BLaER1 (cell line): ENCODE measurements around the gene STPG3.

Experiments
- H3K27ac ChIP-seq: shearing (Covaris generic); formaldehyde crosslinking; 2 replicates; pipeline ENCODE4 v1.8.1; 2022
- H3K27me3 ChIP-seq: shearing (Covaris generic); formaldehyde crosslinking; 2 replicates; pipeline ENCODE4 v1.8.1; 2022
- H3K36me3 ChIP-seq: shearing (Covaris generic); formaldehyde crosslinking; 2 replicates; pipeline ENCODE4 v1.8.1; 2022
- H3K4me1 ChIP-seq: shearing (Covaris generic); formaldehyde crosslinking; 2 replicates; pipeline ENCODE4 v1.8.1; 2022
- H3K4me2 ChIP-seq: shearing (Covaris generic); formaldehyde crosslinking; 2 replicates; pipeline ENCODE4 v1.8.1; 2022
- H3K4me3 ChIP-seq: shearing (Covaris generic); formaldehyde crosslinking; 2 replicates; pipeline ENCODE4 v1.8.1; 2022
- H3K9ac ChIP-seq: shearing (Covaris generic); formaldehyde crosslinking; 2 replicates; pipeline ENCODE4 v1.8.1; 2022
- H3K9me3 ChIP-seq: shearing (Covaris generic); formaldehyde crosslinking; 2 replicates; pipeline ENCODE4 v1.8.1; 2022
- H4K20me1 ChIP-seq: shearing (Covaris generic); formaldehyde crosslinking; 2 replicates; pipeline ENCODE4 v1.8.1; 2022
- Cebpa-rat ChIP-seq: shearing (Covaris generic); IDR thresholded peaks from 2 replicates; pipeline ENCODE4 v1.8.1; 2022

STPG3 gene

DNA sequence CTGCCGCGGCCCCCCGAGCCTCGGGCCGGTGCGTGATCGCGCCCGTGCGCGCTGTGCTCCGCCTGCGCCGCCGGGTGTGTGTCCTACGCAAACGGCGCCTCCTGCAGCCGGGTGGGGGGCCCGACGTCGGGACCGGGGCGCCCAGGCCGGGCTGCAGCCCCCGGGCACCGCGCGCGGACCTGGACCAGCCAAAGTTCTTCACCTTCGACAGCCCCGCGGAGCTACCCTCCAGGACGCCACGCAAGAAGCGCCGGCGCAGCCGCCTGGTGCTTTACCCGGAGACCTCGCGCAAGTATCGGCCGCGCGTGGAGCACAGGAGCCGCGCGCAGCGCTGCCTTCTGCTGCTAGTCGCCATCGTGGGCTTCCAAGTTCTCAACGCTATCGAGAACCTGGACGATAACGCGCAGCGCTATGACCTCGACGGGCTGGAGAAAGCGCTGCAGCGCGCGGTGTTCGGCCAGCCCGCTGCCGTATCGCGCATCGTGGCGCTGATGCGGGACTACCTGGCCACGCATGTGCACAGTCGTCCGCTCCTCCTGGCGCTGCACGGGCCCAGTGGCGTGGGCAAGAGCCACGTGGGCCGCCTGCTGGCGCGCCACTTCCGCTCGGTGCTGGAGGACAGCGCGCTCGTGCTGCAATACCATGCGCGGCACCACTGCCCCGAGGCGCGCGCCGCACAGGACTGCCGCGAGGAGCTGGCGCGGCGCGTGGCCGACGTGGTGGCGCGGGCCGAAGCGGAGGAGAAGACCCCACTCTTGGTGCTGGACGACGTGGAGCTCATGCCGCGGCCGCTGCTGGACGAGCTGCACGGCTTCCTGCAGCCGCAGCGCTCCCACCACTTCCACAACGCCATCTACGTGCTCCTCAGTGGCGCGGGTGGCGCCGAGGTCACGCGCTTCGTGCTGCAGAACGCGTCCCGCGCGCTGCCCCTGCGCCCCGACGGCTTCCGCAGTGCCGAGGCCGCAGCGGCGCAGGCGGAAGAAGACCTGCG is 27.9 kb downstream of the STPG3 start:
- peak overlapping the region; percentile 11; the same call in 1 of the 2 replicates for H3K4me3 ChIP-seq
- TF ChIP-seq Cebpa-rat = no peak
- peaks cover 5% of the 10 kb centered on the region; the same call in 1 of the 2 replicates for H4K20me1 ChIP-seq
- H3K4me2 ChIP-seq = peak overlapping the region; percentile 92
- no peak overlapping the region for H3K9ac ChIP-seq
- H3K27me3 ChIP-seq = no peaks in the 10 kb centered on the region
- peak overlapping the region; percentile 94 for H3K27ac ChIP-seq
- H3K36me3 ChIP-seq = peaks cover 16% of the 10 kb centered on the region; the same call in 1 of the 2 replicates
- peaks cover 95% of the 10 kb centered on the region for H3K4me1 ChIP-seq
- no peaks in the 10 kb centered on the region for H3K9me3 ChIP-seq

DNA sequence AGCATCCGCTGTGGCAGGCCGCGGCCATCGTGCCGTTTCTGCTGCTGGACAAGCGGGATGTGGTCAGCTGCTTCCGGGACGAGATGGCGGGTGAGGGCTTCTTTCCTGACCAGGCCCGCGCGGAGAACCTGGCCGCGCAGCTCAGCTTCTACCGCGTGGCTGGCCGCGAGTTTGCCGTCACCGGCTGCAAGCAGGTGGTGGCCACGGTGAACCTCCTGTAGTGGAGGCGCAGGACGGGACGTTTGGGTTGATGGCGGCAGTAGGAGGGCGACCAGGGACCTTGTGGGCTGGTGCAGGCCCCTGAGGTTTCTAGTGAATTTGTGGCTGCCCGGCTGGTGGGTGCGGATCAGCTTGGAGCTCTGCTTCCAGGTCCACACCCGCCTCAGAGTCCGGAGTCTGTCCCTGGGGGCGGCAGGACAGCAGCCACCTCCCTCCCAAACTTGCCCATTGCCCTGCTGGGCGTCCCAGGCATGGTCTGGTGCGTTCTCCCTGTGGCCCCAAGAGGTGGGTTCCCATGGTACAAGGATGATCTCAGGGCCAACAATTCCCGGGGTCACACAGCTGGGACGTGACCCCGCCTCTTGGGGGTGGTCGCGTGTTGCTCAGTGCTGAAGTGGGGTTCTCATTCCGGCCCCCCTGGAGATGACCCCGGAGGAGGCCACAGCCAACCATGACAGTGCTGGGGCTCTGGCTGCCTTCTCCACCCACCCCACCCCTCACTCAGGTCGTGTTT is 28.8 kb downstream of the STPG3 start:
- Histone ChIP-seq H3K36me3 (peaks cover 16% of the 10 kb centered on the region; the same call in 1 of the 2 replicates), H3K9me3 (0 out of 2 replicates have a peak, but pooled peaks cover under 1% of the 10 kb centered on the region), H4K20me1 (peaks cover 5% of the 10 kb centered on the region; the same call in 1 of the 2 replicates), H3K4me1 (peaks cover 86% of the 10 kb centered on the region), H3K4me2 (peak overlapping the region; percentile 92), H3K27ac (peak overlapping the region; percentile 65), H3K4me3 (peak overlapping the region; percentile 57; the same call in 1 of the 2 replicates), H3K9ac (0 out of 2 replicates have a peak overlapping the region, but pooled peaks have one; percentile 41), H3K27me3 (no peaks in the 10 kb centered on the region)
- no peak for TF ChIP-seq Cebpa-rat

DNA sequence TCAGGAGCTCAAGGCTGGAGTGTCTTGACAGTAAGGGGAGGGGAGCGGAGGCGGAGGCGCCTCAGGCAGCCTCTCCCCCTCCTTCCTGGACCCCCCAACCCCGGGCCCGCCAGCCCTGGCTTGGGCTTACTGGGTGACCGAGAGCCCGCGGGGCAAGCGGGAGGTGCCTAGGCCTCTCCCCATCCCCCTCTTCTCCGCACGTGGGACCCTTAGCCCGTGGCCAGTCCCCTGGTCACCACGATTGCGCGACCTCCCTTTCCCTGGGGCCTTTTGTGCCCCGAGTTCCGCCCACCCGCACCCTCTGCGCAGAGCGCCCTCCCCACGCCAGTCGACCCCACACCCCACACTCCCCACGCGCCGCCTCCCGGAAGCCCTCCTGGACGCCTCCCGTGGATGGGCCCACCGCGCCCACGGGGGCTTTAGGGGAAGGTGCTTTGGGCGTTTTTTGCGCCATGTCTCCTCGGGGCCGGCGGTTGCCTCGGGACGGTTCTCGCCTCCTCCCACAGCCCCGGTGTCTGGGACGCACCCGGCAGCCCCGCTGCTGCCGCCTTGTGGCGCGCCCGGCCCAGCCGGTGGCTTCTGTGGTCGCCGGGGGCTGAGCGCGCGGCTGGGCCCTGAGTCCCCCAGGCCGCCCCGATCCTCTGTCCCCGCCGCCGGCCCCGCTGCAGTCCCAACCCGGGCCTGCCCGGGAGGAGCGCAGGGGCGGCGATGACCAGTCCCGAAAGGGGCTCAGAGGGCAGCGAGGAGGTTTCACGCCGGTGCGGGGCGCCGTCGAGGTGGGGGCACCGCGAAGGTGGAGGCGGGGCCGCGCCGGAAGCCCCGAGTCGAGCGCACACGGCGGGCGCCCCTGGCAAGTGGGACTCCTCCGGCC is 29.6 kb downstream of the STPG3 start:
- Histone ChIP-seq H3K4me1 (peaks cover 78% of the 10 kb centered on the region), H3K4me2 (peak overlapping the region; percentile 92), H3K27ac (peak overlapping the region; percentile 65), H3K4me3 (peak overlapping the region; percentile 57), H3K9ac (0 out of 2 replicates have a peak overlapping the region, but pooled peaks have one; percentile 41), H4K20me1 (peaks cover 5% of the 10 kb centered on the region; the same call in 1 of the 2 replicates), H3K9me3 (peaks cover 5% of the 10 kb centered on the region; the same call in 1 of the 2 replicates), H3K36me3 (peaks cover 16% of the 10 kb centered on the region; the same call in 1 of the 2 replicates), H3K27me3 (no peaks in the 10 kb centered on the region)
- TF ChIP-seq Cebpa-rat = no peak

DNA sequence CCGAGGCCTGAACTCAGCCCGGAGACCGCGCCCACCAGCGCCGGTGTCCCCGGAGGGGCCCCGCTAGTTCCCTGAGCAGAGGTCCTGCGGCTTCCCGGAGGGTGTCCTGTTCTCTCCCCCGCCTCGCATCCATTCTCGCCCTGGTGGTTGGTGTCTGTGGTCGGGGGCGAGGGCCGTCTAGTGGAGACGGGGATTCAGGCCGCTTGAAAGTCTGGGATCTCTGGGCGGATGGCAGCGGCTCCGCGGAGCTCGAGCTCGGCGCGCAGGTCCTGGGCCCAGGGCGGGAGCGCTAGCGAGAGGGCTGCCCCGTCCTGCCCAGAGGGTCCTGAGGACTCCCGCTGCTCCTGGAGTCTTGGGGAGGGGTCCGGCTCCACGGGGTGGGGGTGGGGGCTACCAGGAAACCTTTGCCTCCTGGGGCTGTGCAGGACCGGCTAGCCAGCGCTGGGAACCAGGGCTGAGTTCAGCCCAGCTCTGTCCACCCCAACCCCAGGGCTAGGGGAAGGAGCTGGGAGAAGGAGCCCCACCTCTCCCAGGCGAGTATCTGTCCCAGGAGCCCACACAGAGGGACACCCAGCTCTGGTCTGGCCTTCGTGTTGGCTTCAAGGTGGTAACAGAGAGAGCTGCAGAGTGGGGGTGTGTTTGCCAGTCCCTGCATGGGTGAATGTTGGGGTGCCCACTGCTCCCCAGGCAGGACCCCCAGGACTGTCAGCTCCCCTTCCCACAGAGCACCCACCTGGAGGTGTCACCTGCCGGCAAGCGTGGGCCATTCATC is 30.4 kb downstream of the STPG3 start:
- no peak for TF ChIP-seq Cebpa-rat
- Histone ChIP-seq H4K20me1 (peaks cover 5% of the 10 kb centered on the region; the same call in 1 of the 2 replicates), H3K27me3 (no peaks in the 10 kb centered on the region), H3K4me1 (peaks cover 75% of the 10 kb centered on the region), H3K9ac (0 out of 2 replicates have a peak overlapping the region, but pooled peaks have one; percentile 41), H3K36me3 (peaks cover 16% of the 10 kb centered on the region; the same call in 1 of the 2 replicates), H3K4me3 (peak overlapping the region; percentile 57), H3K4me2 (peak overlapping the region; percentile 92), H3K9me3 (peaks cover 5% of the 10 kb centered on the region; the same call in 1 of the 2 replicates), H3K27ac (peak overlapping the region; percentile 65)

DNA sequence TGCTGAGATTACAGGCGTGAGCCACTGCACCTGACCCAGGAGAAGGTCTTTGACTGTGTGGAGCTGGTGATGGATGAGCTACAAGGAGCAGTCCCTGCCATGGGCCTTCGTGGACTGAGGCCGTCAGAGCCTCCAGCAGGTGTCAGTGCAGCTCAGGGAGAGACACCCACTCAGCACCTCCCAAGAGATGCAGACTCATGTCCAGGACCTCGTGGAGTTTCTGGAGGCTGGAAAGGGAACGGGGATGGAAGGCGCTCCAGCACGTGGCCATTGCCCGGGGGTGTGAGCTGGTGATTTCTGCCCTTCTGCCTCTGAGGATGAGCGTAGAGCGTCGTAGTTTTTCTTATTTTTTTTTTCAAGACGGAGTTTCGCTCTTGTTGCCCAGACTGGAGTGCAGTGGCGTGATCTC is 35.9 kb downstream of the STPG3 start:
- no peak overlapping the region for H3K27ac ChIP-seq
- H4K20me1 ChIP-seq = no peaks in the 10 kb centered on the region
- no peaks in the 10 kb centered on the region for H3K27me3 ChIP-seq
- no peak overlapping the region for H3K4me3 ChIP-seq
- H3K36me3 ChIP-seq = no peaks in the 10 kb centered on the region
- TF ChIP-seq Cebpa-rat = no peak
- H3K4me2 ChIP-seq = peak overlapping the region; percentile 19
- H3K4me1 ChIP-seq = peaks cover 32% of the 10 kb centered on the region
- H3K9ac ChIP-seq = no peak overlapping the region
- peaks cover 5% of the 10 kb centered on the region; the same call in 1 of the 2 replicates for H3K9me3 ChIP-seq

DNA sequence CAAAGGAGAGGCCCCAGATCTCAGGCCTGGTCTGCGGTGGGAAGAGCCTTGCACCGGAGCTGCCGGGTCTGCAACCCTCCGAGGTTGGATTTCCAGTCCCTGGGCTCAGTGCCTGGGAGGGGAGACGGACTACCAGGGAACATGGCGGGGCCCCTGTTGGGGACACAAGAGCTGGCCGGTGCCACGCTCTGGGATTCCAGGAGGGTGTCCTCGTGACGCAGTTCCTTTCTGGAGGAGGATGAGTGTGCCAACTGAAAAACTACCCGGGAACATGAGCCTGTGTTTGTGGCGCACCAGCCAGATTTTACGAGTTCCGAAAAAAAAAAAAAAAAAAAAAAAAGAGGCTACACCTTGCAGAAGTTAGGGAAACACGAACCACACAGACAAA is 42.0 kb downstream of the STPG3 start:
- H3K36me3 ChIP-seq = no peaks in the 10 kb centered on the region
- H3K4me1 ChIP-seq = peaks cover 29% of the 10 kb centered on the region
- peaks cover 19% of the 10 kb centered on the region for H4K20me1 ChIP-seq
- no peak overlapping the region for H3K4me3 ChIP-seq
- H3K27me3 ChIP-seq = peaks cover 26% of the 10 kb centered on the region
- H3K27ac ChIP-seq = no peak overlapping the region
- H3K9ac ChIP-seq = no peak overlapping the region
- no peak overlapping the region for H3K4me2 ChIP-seq
- TF ChIP-seq Cebpa-rat = no peak
- H3K9me3 ChIP-seq = no peaks in the 10 kb centered on the region

DNA sequence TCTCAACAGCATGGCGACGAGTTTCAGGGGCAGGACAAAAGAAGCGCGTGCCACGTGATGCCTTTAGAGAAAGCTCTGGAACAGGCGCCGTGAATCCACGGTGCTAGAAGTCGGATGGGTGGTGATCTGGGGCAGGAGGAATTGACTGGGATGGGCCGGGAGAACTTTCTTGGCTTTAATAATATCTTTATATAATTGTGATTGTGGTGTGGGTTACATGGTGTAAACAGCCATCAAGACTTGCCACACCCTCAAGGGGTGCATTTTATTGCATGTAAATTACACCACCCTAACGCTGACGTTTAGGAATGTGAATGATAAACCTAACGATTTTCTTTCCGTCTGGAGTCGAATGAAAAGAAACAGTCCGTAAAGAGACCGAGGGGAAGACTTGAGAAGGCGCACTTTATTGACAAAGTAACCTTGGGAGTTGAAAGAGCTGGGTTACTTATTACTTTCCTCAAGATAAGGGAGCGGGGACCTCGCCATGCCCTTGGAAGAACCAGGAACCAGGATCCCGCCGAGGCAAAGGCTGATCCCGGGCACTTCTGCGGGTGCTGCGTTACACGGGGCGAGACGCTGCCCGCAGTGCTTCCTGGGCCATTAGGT is 42.5 kb downstream of the STPG3 start:
- H3K36me3 ChIP-seq = peaks cover under 1% of the 10 kb centered on the region; the same call in 1 of the 2 replicates
- H3K4me1 ChIP-seq = peaks cover 34% of the 10 kb centered on the region
- no peak overlapping the region for H3K27ac ChIP-seq
- no peaks in the 10 kb centered on the region for H3K9me3 ChIP-seq
- H4K20me1 ChIP-seq = peaks cover 24% of the 10 kb centered on the region
- H3K4me3 ChIP-seq = no peak overlapping the region
- no peak overlapping the region for H3K9ac ChIP-seq
- TF ChIP-seq Cebpa-rat = no peak
- H3K27me3 ChIP-seq = peaks cover 30% of the 10 kb centered on the region
- H3K4me2 ChIP-seq = no peak overlapping the region
